ENCODE measurements around the gene PTPRCAP. TPM values are rescaled to one million over a fixed set of nuclear protein-coding genes. Genes with fewer than 3 reads are reported as not detected.

Gene PTPRCAP
- total RNA-seq, 4 donors from 2014 or later, result 17.3 to 56.9 (median 21.7) TPM

- no peak overlapping the region for H3K4me3 ChIP-seq
- no peak for TF ChIP-seq POLR2A (IDR thresholded peaks at IDR 0.05)
- TF ChIP-seq CTCF (IDR thresholded peaks at IDR 0.05), result peak; percentile 34 to 55 (median 48)
- no peak overlapping the region for H3K27ac ChIP-seq
- peaks cover 0 to 25% (median 5%) of the 10 kb centered on the region in 4 donors for H3K4me1 ChIP-seq
- H3K27me3 ChIP-seq, result no peaks in the 10 kb centered on the region
- no peaks in the 10 kb centered on the region for H3K9me3 ChIP-seq
- DNase-seq, result peak; percentile 67 to 82 (median 71)
- H3K36me3 ChIP-seq, result peaks cover 0 to 5% (median 0%) of the 10 kb centered on the region in 3 donors
Observed at GRCh38 chr11:67389477-67389876, 48.0 kb downstream of the PTPRCAP start.

GRCh38 chr11:67387518-67387917, 50.0 kb downstream of the PTPRCAP start:
- no peaks in the 10 kb centered on the region for H3K27me3 ChIP-seq
- TF ChIP-seq POLR2A (IDR thresholded peaks at IDR 0.05), result no peak
- TF ChIP-seq CTCF (IDR thresholded peaks at IDR 0.05), result no peak
- no peaks in the 10 kb centered on the region for H3K36me3 ChIP-seq
- no peak overlapping the region for H3K4me3 ChIP-seq
- H3K9me3 ChIP-seq, result no peaks in the 10 kb centered on the region
- peaks cover 0 to 20% (median 4%) of the 10 kb centered on the region in 4 donors for H3K4me1 ChIP-seq
- no peak for DNase-seq
- no peak overlapping the region for H3K27ac ChIP-seq

GRCh38 chr11:67387069-67387468, 50.4 kb downstream of the PTPRCAP start:
- peak in 1 of 3 donors; percentile 44 for DNase-seq
- peaks cover 0 to 20% (median 3%) of the 10 kb centered on the region in 4 donors for H3K4me1 ChIP-seq
- H3K36me3 ChIP-seq, result no peaks in the 10 kb centered on the region
- H3K27ac ChIP-seq, result no peak overlapping the region
- H3K4me3 ChIP-seq, result no peak overlapping the region
- no peak for TF ChIP-seq POLR2A (IDR thresholded peaks at IDR 0.05)
- no peak for TF ChIP-seq CTCF (IDR thresholded peaks at IDR 0.05)
- no peaks in the 10 kb centered on the region for H3K9me3 ChIP-seq
- no peaks in the 10 kb centered on the region for H3K27me3 ChIP-seq

Small RNA genes lying within 50 kb of the gene (small RNA-seq; reads per million reads assigned to genes)
- gene RNU6-1238P, result 0 reads per million in 2 donors

Other genes with a start within 250 kb of the PTPRCAP start
- 100 to 1,000 TPM; 103 to 276 (median 163) TPM for gene GRK2, start 171.2 kb downstream of the PTPRCAP start, total RNA-seq
- 10 to 100 TPM; 25.4 to 97.4 (median 41.5) TPM for gene ANKRD13D, start 148.4 kb downstream of the PTPRCAP start, total RNA-seq
- 100 to 1,000 TPM in 2 of 4 donors, 10 to 100 TPM in 2; 55.9 to 128 (median 99.9) TPM for gene SSH3, start 134.2 kb downstream of the PTPRCAP start, total RNA-seq
- gene POLD4, start 84.1 kb downstream of the PTPRCAP start, total RNA-seq, result 100 to 1,000 TPM in 3 of 4 donors, 10 to 100 TPM in 1; 74.3 to 329 (median 272) TPM
- 10 to 100 TPM in 2 of 4 donors, 1 to 10 TPM in 2; 1.2 to 14.9 (median 7.5) TPM for gene CLCF1, start 64.1 kb downstream of the PTPRCAP start, total RNA-seq
- gene RAD9A, start 45.7 kb downstream of the PTPRCAP start, total RNA-seq, result 10 to 100 TPM; 37.0 to 73.4 (median 61.6) TPM
- 100 to 1,000 TPM; 156 to 213 (median 177) TPM for gene PPP1CA, start 35.8 kb downstream of the PTPRCAP start, total RNA-seq
- gene TBC1D10C, start 33.6 kb downstream of the PTPRCAP start, total RNA-seq, result 10 to 100 TPM in 2 of 4 donors, 1 to 10 TPM in 2; 5.6 to 53.6 (median 9.3) TPM
- 1 to 10 TPM in 1 of 4 donors, under 1 TPM in 2, not detected in 1; 0.54 to 1.2 (median 0.83) TPM for gene CARNS1, start 22.0 kb downstream of the PTPRCAP start, total RNA-seq
- 10 to 100 TPM; 58.0 to 88.3 (median 63.5) TPM for gene RPS6KB2, start 9.2 kb downstream of the PTPRCAP start, total RNA-seq
- gene CORO1B, start 5.8 kb upstream of the PTPRCAP start, total RNA-seq, result 100 to 1,000 TPM in 3 of 4 donors, 10 to 100 TPM in 1; 68.5 to 161 (median 138) TPM
- gene GPR152, start 15.0 kb upstream of the PTPRCAP start, total RNA-seq, result not detected
- gene CABP4, start 17.7 kb upstream of the PTPRCAP start, total RNA-seq, result 1 to 10 TPM in 1 of 4 donors, under 1 TPM in 2, not detected in 1; 0.85 to 3.3 (median 0.94) TPM
- 100 to 1,000 TPM in 1 of 4 donors, 10 to 100 TPM in 3; 80.0 to 126 (median 86.1) TPM for gene TMEM134, start 31.6 kb upstream of the PTPRCAP start, total RNA-seq
- gene AIP, start 45.3 kb upstream of the PTPRCAP start, total RNA-seq, result 10 to 100 TPM; 39.9 to 75.9 (median 58.4) TPM
- 100 to 1,000 TPM in 3 of 4 donors, 10 to 100 TPM in 1; 94.4 to 126 (median 109) TPM for gene PITPNM1, start 67.7 kb upstream of the PTPRCAP start, total RNA-seq
- gene CDK2AP2, start 70.5 kb upstream of the PTPRCAP start, total RNA-seq, result 10 to 100 TPM; 60.4 to 97.7 (median 77.2) TPM
- gene CABP2, start 85.8 kb upstream of the PTPRCAP start, total RNA-seq, result not detected
- 100 to 1,000 TPM; 237 to 451 (median 419) TPM for gene GSTP1, start 146.1 kb upstream of the PTPRCAP start, total RNA-seq
- 100 to 1,000 TPM; 297 to 532 (median 329) TPM for gene NDUFV1, start 169.3 kb upstream of the PTPRCAP start, total RNA-seq
- 10 to 100 TPM in 3 of 4 donors, 1 to 10 TPM in 1; 5.0 to 64.1 (median 45.4) TPM for gene NUDT8, start 192.3 kb upstream of the PTPRCAP start, total RNA-seq
- gene TBX10, start 202.1 kb upstream of the PTPRCAP start, total RNA-seq, result 10 to 100 TPM in 3 of 4 donors, not detected in 1; 16.9 to 82.5 (median 64.1) TPM
- 100 to 1,000 TPM in 2 of 4 donors, 10 to 100 TPM in 2; 12.4 to 176 (median 105) TPM for gene ACY3, start 213.0 kb upstream of the PTPRCAP start, total RNA-seq
- gene ALDH3B2, start 236.9 kb upstream of the PTPRCAP start, total RNA-seq, result not detected